ENCODE data around the gene CABLES1. TPM values are rescaled to one million over a fixed set of nuclear protein-coding genes. Genes with fewer than 3 reads are reported as not detected.

CABLES1 gene
- total and polyA plus RNA-seq, 2 of the 8 experiments (the other 6 are each of a cell fraction or from before 2014, with no cell fraction given) = 9.2 to 26.4 TPM

DNA sequence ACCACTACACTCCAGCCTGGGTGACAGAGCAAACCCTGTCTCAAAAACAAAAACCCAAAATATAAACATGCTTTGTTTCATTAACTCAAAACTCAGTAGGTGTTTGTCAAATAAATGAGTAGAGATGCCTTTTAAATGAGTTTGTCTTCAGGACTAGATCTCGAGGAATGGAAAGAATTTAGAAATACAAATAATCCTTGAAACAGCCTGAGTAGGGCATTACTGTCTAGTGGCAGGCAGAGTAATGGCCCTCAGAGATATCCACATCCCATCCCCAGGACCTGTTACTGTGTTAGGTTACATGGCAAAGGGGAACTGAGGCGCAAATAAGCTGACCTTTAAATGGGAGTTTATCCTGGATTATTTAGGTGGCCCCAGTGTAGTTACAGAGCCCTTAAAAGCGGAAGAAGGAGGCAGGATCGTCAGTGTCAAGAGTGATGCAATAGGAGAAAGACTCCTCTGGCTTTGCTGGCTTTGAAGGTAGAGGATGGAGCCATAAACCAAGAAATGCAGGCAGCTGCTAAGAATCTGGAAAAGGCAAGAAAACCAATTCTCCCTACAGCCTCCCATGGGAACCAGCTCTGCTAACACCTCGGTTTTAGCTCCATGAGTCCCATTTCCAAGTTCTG is 63.0 kb downstream of the CABLES1 start:
- H2BK120ac ChIP-seq (replicated peaks; ENCODE audit: low read depth, low read length) = no peak overlapping the region
- WGBS, 2 experiments (ENCODE audit: extremely low coverage in 1 of 2, insufficient coverage in 1 of 2, insufficient read length in 1 of 2, insufficient replicate concordance in 2 of 2, low coverage in 1 of 2, low lambda C conversion rate in 2 of 2, missing lambda C conversion rate in 1 of 2) = 91% methylated on average over 5 of the region's 5 CpGs; no CpG with 5 or more reads in 1 of the 2 experiments
- H3K79me2 ChIP-seq (ENCODE audit: control insufficient read depth in 1 of 2, insufficient read depth in 2 of 2, low read length in 2 of 2) = no peaks in the 10 kb centered on the region
- no peak overlapping the region for H3K27ac ChIP-seq (ENCODE audit: low read depth, low read length)
- H3K27me3 ChIP-seq (replicated peaks in 1 of 4; ENCODE audit: control insufficient read depth in 3 of 4, extremely low read depth in 1 of 4, insufficient read depth in 3 of 4, low read length in 3 of 4) = no peaks in the 10 kb centered on the region
- H3K56ac ChIP-seq (replicated peaks; ENCODE audit: insufficient read length, low read depth, low read length) = no peak overlapping the region
- ChIA-PET POLR2A (ENCODE audit: partially characterized antibody) (interaction anchor here (1.3 kb wide), 1 partner anchor 63 kb away, joined by 6 read pairs; the partner anchor contains the start of gene CABLES1), CTCF (ENCODE audit: partially characterized antibody) (interaction anchor here (0.7 to 5.2 kb wide), 3 partner anchors 11 to 269 kb away, joined by 4 to 59 read pairs (median 6); no protein-coding TSS in a partner anchor)
- no peak overlapping the region for H3K23ac ChIP-seq (ENCODE audit: insufficient read length)
- H3K9ac ChIP-seq (replicated peaks in 1 of 4; ENCODE audit: extremely low read depth in 1 of 4, low read depth in 3 of 4, low read length in 3 of 4) = no peak overlapping the region
- no peak overlapping the region for H2BK12ac ChIP-seq (ENCODE audit: low read depth, low read length)
- H3K79me1 ChIP-seq (ENCODE audit: low read depth, low read length) = no peaks in the 10 kb centered on the region; the same call in 1 of the 2 replicates
- no peak overlapping the region for H2BK5ac ChIP-seq (ENCODE audit: low read depth, low read length)
- DNase-seq (ENCODE audit: low read depth in 1 of 2, low spot score in 2 of 2) = no peak
- no peak overlapping the region for H2BK15ac ChIP-seq (ENCODE audit: low read length)
- TF ChIP-seq ATF3 (IDR thresholded peaks at IDR 0.05; ENCODE audit: insufficient read depth, low read depth, low read length) (no peak), GABPA (IDR thresholded peaks at IDR 0.05; ENCODE audit: borderline replicate concordance, insufficient read depth, low read length) (no peak), YY1 (IDR thresholded peaks at IDR 0.05; ENCODE audit: low read depth, low read length) (no peak), NRF1 (IDR thresholded peaks at IDR 0.05; ENCODE audit: low read depth, low read length) (no peak), RXRA (IDR thresholded peaks at IDR 0.05; ENCODE audit: insufficient read depth, low read depth, low read length) (no peak)
- H3K4me2 ChIP-seq (ENCODE audit: insufficient read depth in 1 of 2, low read depth in 2 of 2, low read length in 2 of 2) = no peak overlapping the region
- no peak overlapping the region for H3K14ac ChIP-seq (ENCODE audit: insufficient read length)
- no peak overlapping the region for H3K18ac ChIP-seq (ENCODE audit: extremely low read depth, low read length)
- H3K4me3 ChIP-seq (ENCODE audit: extremely low read depth in 1 of 4, insufficient read depth in 2 of 4, low read depth in 3 of 4, low read length in 4 of 4) = no peak overlapping the region
- no peak overlapping the region for H2AK5ac ChIP-seq (ENCODE audit: low read depth, low read length)
- no peak for FAIRE-seq
- H3K4ac ChIP-seq (replicated peaks; ENCODE audit: insufficient read length, low read depth, low read length) = no peak overlapping the region
- no peak overlapping the region for H4K5ac ChIP-seq (ENCODE audit: insufficient read length, low read depth, low read length)
- peaks cover 5 to 13% (median 11%) of the 10 kb centered on the region in 4 experiments; a peak in 6 of 7 replicates for H3K4me1 ChIP-seq (replicated peaks in 1 of 4; ENCODE audit: control insufficient read depth in 3 of 4, insufficient read depth in 4 of 4, low read length in 3 of 4)
- no peak overlapping the region for H2AFZ ChIP-seq (ENCODE audit: low read length)
- 0 out of 2 replicates have a peak, but pooled peaks cover 4% of the 10 kb centered on the region for H3K23me2 ChIP-seq (ENCODE audit: low read depth, low read length)
- H3K36me3 ChIP-seq (ENCODE audit: control insufficient read depth in 2 of 4, insufficient read depth in 4 of 4, low read length in 3 of 4) = peaks cover 0 to 29% (median 4%) of the 10 kb centered on the region in 4 experiments; a peak in 5 of 8 replicates
- peaks cover 0 to 5% of the 10 kb centered on the region in 2 experiments for H4K20me1 ChIP-seq (replicated peaks in 1 of 2; ENCODE audit: control insufficient read depth in 1 of 2, insufficient read depth in 2 of 2, low read length in 2 of 2)
- no peak overlapping the region for H4K91ac ChIP-seq (replicated peaks; ENCODE audit: insufficient read length, low read length)
- H4K8ac ChIP-seq (ENCODE audit: extremely low read depth, insufficient read depth, low read length) = no peak overlapping the region
- H2BK20ac ChIP-seq (ENCODE audit: low read length) = no peak overlapping the region
- no peaks in the 10 kb centered on the region for H3K9me3 ChIP-seq (ENCODE audit: insufficient read depth in 2 of 2, low read depth in 1 of 2, low read length in 1 of 2)
